K562 (cell line): Measurements from ENCODE around the gene LRFN2. TPM values are rescaled to one million over a fixed set of nuclear protein-coding genes. Genes with fewer than 3 reads are reported as not detected.

Experiments
- ATAC-seq: fragments of 200-7000 bp; cut with Tn5 transposase; 3 replicates; pipeline ENCODE4 v1.9.1; 2020; ENCODE audit warnings: moderate library complexity
- BruUV-seq: library from RNA; stranded (reverse); fragments of 400-500 nt; replicated peaks from 2 replicates; lab custom pipeline; 2021; lab: Mats Ljungman, UMichigan
- CTCF ChIA-PET: fragments of 300-600 bp; formaldehyde crosslinking; extraction: SDS; loops from one replicate; lab custom pipeline; 2021; ENCODE audit warnings: low intra/inter-chr PET ratio; lab: Yijun Ruan, JAX
- POLR2A ChIA-PET: fragments of 300-600, 350-650 bp; sonication (Branson Sonifier 250); formaldehyde crosslinking; extraction: SDS; loops from one replicate; lab custom pipeline; 2021; ENCODE audit warnings: antibody characterized with exemption, inconsistent platforms; lab: Yijun Ruan, JAX
- DNase-seq, 4 experiments: peaks; one replicate each; pipeline versions ENCODE4 v3.0.0 to v3.0.0-alpha.2; 2011 to 2018; ENCODE audit warnings: low spot score in 3 of 4, mixed read lengths in 3 of 4; ENCODE audit errors: extremely low read depth in 1 of 4
- FAIRE-seq: peaks from 2 replicates; lab custom pipeline; 2011; peaks lifted over from hg19 to GRCh38; lab: Jason Lieb, UNC
- H2AFZ ChIP-seq: 2 replicates; pipeline ENCODE4 v1.6.0; 2011; ENCODE audit warnings: low read depth, low read length, control low read depth, inconsistent platforms
- H3K27ac ChIP-seq: fragments of 200-600 bp; 3 replicates; pipeline ENCODE4 v1.8.0; 2011; ENCODE audit warnings: low read depth, mild to moderate bottlenecking, control low read depth, inconsistent platforms, low read length, moderate library complexity, mixed read lengths; ENCODE audit errors: extremely low read depth
- H3K27me3 ChIP-seq, 2 experiments: fragments of 300-600 bp in 1 of 2; 2 replicates in 1 of 2; 3 replicates in 1 of 2; pipeline versions ENCODE4 v1.6.0 to v1.8.0; 2011; ENCODE audit warnings: inconsistent platforms in 2 of 2, low read length in 2 of 2, mild to moderate bottlenecking in 1 of 2, mixed read lengths in 1 of 2, moderate library complexity in 1 of 2; ENCODE audit not compliant: control insufficient read depth in 2 of 2, insufficient read depth in 2 of 2
- H3K36me3 ChIP-seq: fragments of 300-600 bp; 3 replicates; pipeline ENCODE4 v1.8.0; 2011; ENCODE audit warnings: mild to moderate bottlenecking, low read length, inconsistent platforms; ENCODE audit not compliant: control insufficient read depth, insufficient read depth
- H3K4me1 ChIP-seq, 2 experiments: fragments of 200-600 bp in 1 of 2; replicated peaks in 1 of 2; 2 replicates in 1 of 2; 3 replicates in 1 of 2; pipeline versions ENCODE4 v1.5.1 to v1.8.0; 2011; ENCODE audit warnings: inconsistent platforms in 2 of 2, low read length in 2 of 2, mild to moderate bottlenecking in 1 of 2, mixed read lengths in 1 of 2, moderate library complexity in 1 of 2; ENCODE audit not compliant: control insufficient read depth in 2 of 2, insufficient read depth in 2 of 2
- H3K4me2 ChIP-seq: 2 replicates; pipeline ENCODE4 v1.6.1; 2011; ENCODE audit warnings: low read length, control low read depth, inconsistent platforms, mixed read lengths; ENCODE audit not compliant: insufficient read depth
- H3K4me3 ChIP-seq: fragments of 200-600 bp; sonication (generic), shearing (Covaris generic); 2 replicates; pipeline ENCODE4 v1.5.1; 2016; ENCODE audit warnings: control low read depth, inconsistent platforms
- H3K79me2 ChIP-seq: fragments of 200-600 bp; 3 replicates; pipeline ENCODE4 v1.8.0; 2011; ENCODE audit warnings: low read length, inconsistent platforms; ENCODE audit not compliant: control insufficient read depth, insufficient read depth
- H3K9ac ChIP-seq, 2 experiments: 2 replicates each; pipeline versions ENCODE4 v1.6.0 to v1.6.1; 2011; ENCODE audit warnings: low read depth in 2 of 2, low read length in 2 of 2, control low read depth in 1 of 2, inconsistent platforms in 1 of 2, mild to moderate bottlenecking in 1 of 2, mixed read lengths in 1 of 2; ENCODE audit not compliant: insufficient read depth in 1 of 2
- H3K9me1 ChIP-seq: one replicate; pipeline ENCODE4 v1.6.0; 2011; ENCODE audit warnings: inconsistent platforms, mild to moderate bottlenecking, low read length, moderate library complexity; ENCODE audit not compliant: control insufficient read depth, insufficient read depth
- H3K9me3 ChIP-seq: replicated peaks from 2 replicates; pipeline ENCODE4 v1.5.1; 2011; ENCODE audit warnings: low read depth, low read length, inconsistent platforms; ENCODE audit not compliant: control insufficient read depth, insufficient read depth
- H4K20me1 ChIP-seq: replicated peaks from 2 replicates; pipeline ENCODE4 v1.6.1; 2011; ENCODE audit warnings: low read length, inconsistent platforms, mixed read lengths; ENCODE audit not compliant: control insufficient read depth, insufficient read depth
- CBX8 ChIP-seq: fragments of 200-600 bp; sonication (generic); IDR thresholded peaks from 2 replicates; pipeline ENCODE4 v1.6.1; 2012; ENCODE audit warnings: borderline replicate concordance, mixed run types, low read depth, mild to moderate bottlenecking, moderate library complexity, mixed read lengths, low read length, control low read depth, inconsistent platforms; ENCODE audit not compliant: poor library complexity, severe bottlenecking; ENCODE audit errors: extremely low read depth
- HMGN3 ChIP-seq: IDR thresholded peaks from 2 replicates; pipeline ENCODE4 v1.6.1; 2011; ENCODE audit warnings: borderline replicate concordance, low read depth, mild to moderate bottlenecking, mixed read lengths, low read length; ENCODE audit not compliant: insufficient read length; ENCODE audit errors: extremely low read depth
- ILF3 ChIP-seq: fragments of 450-650 bp; IDR thresholded peaks from 2 replicates; pipeline ENCODE4 v1.6.1; 2018; ENCODE audit warnings: antibody characterized with exemption, mild to moderate bottlenecking, moderate library complexity, borderline replicate concordance
- MLLT1 ChIP-seq, 2 experiments: fragments of 450-650 bp; IDR thresholded peaks; 2 replicates each; pipeline ENCODE4 v1.6.1; 2016
- POLR2G ChIP-seq: fragments of 200-400 bp; formaldehyde crosslinking; IDR thresholded peaks from 2 replicates; pipeline ENCODE4 v1.6.1; 2017; ENCODE audit warnings: low read depth, mild to moderate bottlenecking, antibody characterized with exemption, low read length, moderate library complexity
- TAF7 ChIP-seq: fragments of 450-650 bp; IDR thresholded peaks from 2 replicates; pipeline ENCODE4 v1.6.1; 2016; ENCODE audit warnings: missing genetic modification characterization, missing compliant biosample characterization
- USF2 ChIP-seq: sonication (generic); formaldehyde crosslinking; IDR thresholded peaks from 2 replicates; pipeline ENCODE4 v1.5.0; 2020; ENCODE audit warnings: missing genetic modification reagents
- ZC3H8 ChIP-seq: fragments of 450-650 bp; IDR thresholded peaks from 2 replicates; pipeline ENCODE4 v1.6.1; 2017
- ZKSCAN1 ChIP-seq: fragments of 150-350 bp; IDR thresholded peaks from 2 replicates; pipeline ENCODE4 v1.6.1; 2016; ENCODE audit warnings: low read depth, low read length
- WGBS: fragments of 100-300 bp; shearing (Covaris generic); methylation state at CpG from one replicate; pipeline ENCODE4 v1.1.6; 2016; ENCODE audit warnings: low coverage, mixed read lengths; ENCODE audit not compliant: insufficient coverage; ENCODE audit errors: missing lambda C conversion rate; 5-methylcytosine and 5-hydroxymethylcytosine counted together
- in situ Hi-C: fragments of 300-500 bp; cut with MboI; formaldehyde crosslinking; loops from 4 replicates; pipeline ENCODE4 v1.15.0; 2018; ENCODE audit warnings: inconsistent platforms, mixed read lengths
- intact Hi-C: fragments of 100-400 bp; cut with micrococcal nuclease; formaldehyde crosslinking; loops from 2 replicates; pipeline ENCODE4 v1.14.2; 2022
- polyA plus RNA-seq, 8 experiments: library from polyadenylated mRNA; depleted of rRNA in 4 of 8; stranded (reverse) in 5 of 8; unstranded in 3 of 8; fragments of >200 nt; fragmentation: Nextera tagmentation in 2 of 8; fragmentation: Illumina TruSeq in 1 of 8; extraction: Ambion mirVana in 2 of 8; extraction: Trizol in 1 of 8; gene quantifications; 2 replicates each; pipeline versions ENCODE4 v1.2.1 to v1.2.3, GENCODE V29; 2011 to 2014; ENCODE audit warnings: inconsistent platforms in 1 of 8, missing spikeins in 1 of 8
- total RNA-seq, 7 experiments: library from RNA; depleted of rRNA in 6 of 7; stranded (reverse); fragments of >200 nt in 6 of 7; fragmentation: Illumina TruSeq in 2 of 7; extraction: Trizol in 2 of 7; gene quantifications; 2 replicates each; pipeline versions ENCODE4 v1.2.1 to v1.2.3, GENCODE V29; 2011 to 2021; ENCODE audit warnings: low replicate concordance in 1 of 7
- TF ChIP-seq, protein P1 (sequence below), 2 experiments: fragments of 200-800 bp in 1 of 2; sonication (Bioruptor generic) in 1 of 2; sonication (generic) in 1 of 2; formaldehyde crosslinking in 1 of 2; IDR thresholded peaks in 1 of 2; conservative IDR thresholded peaks in 1 of 2; 2 replicates each; pipeline versions ENCODE4 v1.5.0 to v1.6.1; 2016 to 2020; ENCODE audit warnings: missing compliant biosample characterization in 1 of 2, missing genetic modification characterization in 1 of 2, missing genetic modification reagents in 1 of 2

LRFN2 gene
- total and polyA plus RNA-seq, 9 of the 15 experiments (the other 6 are each of a cell fraction or from before 2014, with no cell fraction given): not detected

DNA sequence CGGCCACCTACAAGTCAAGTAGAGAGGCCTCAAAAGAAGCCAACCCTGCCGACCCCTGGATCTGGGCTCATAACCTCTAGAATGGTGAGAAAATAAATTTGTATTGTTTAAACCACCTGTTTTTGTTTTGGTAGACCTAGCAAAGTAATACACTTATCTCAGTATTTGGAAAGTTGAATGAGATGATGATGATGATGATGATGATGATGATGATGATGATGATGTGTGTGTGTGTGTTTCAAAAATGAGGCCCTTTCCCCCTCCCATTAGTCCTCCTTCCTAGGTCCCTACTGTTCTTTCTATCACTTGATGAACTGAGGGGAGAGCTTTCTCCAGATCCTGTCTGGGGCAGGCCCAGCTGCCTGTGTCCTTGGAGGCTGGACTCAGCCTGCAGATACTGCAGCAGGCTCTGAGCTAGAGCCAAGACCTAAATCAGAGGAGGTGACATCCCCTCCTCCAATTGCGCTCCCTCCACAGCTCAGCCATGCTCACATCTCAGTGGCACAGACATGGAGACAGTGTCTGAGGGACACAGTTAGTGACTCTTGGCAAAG lies 120.1 kb downstream of the LRFN2 start:
- 0% methylated on average over 3 of the region's 3 CpGs for WGBS
- intact Hi-C loops: no loop called here
- in situ Hi-C loops: no loop called here

GRCh38 chr6:40461643-40462042 lies 125.5 kb downstream of the LRFN2 start:
- CTCF ChIA-PET: no interaction called here
- Histone ChIP-seq H3K9me3 (no peaks in the 10 kb centered on the region), H3K36me3 (no peaks in the 10 kb centered on the region), H3K4me1 (no peaks in the 10 kb centered on the region), H4K20me1 (no peaks in the 10 kb centered on the region), H3K9ac (no peak overlapping the region), H3K9me1 (no peaks in the 10 kb centered on the region), H2AFZ (no peak overlapping the region), H3K4me2 (no peak overlapping the region), H3K27ac (no peak overlapping the region), H3K27me3 (no peaks in the 10 kb centered on the region), H3K79me2 (no peaks in the 10 kb centered on the region), H3K4me3 (no peak overlapping the region)
- intact Hi-C loops (no loop called here), in situ Hi-C loops (no loop called here)
- 2% methylated on average over 3 of the region's 3 CpGs for WGBS
- BruUV-seq: no TSS peak
- TF ChIP-seq MLLT1 (IDR thresholded peaks at IDR 0.05): no peak
- no peak for TF ChIP-seq CBX8
- no peak for TF ChIP-seq POLR2G
- TF ChIP-seq ILF3: no peak
- TF ChIP-seq HMGN3: no peak
- no peak for TF ChIP-seq USF2 (CRISPR knock-in tag)
- TF ChIP-seq TAF7 (tag): no peak
- TF ChIP-seq, protein P1, sequence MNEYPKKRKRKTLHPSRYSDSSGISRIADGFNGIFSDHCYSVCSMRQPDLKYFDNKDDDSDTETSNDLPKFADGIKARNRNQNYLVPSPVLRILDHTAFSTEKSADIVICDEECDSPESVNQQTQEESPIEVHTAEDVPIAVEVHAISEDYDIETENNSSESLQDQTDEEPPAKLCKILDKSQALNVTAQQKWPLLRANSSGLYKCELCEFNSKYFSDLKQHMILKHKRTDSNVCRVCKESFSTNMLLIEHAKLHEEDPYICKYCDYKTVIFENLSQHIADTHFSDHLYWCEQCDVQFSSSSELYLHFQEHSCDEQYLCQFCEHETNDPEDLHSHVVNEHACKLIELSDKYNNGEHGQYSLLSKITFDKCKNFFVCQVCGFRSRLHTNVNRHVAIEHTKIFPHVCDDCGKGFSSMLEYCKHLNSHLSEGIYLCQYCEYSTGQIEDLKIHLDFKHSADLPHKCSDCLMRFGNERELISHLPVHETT (CRISPR knock-in tag; conservative IDR thresholded peaks at IDR 0.05 in 1 of 2, IDR thresholded peaks at IDR 0.05 in 1 of 2): no peak
- no peak for TF ChIP-seq ZKSCAN1
- FAIRE-seq: no peak
- no peak for DNase-seq
- ATAC-seq: no peak
- POLR2A ChIA-PET: interaction anchor here (0.8 kb wide), 1 partner anchor 47 kb away, joined by 4 read pairs; no protein-coding TSS in a partner anchor

More for the DNA sequence above, 120.1 kb downstream of the LRFN2 start:
- Histone ChIP-seq H3K36me3 (no peaks in the 10 kb centered on the region), H3K4me2 (no peak overlapping the region), H3K4me1 (no peaks in the 10 kb centered on the region), H4K20me1 (no peaks in the 10 kb centered on the region; the same call in 1 of the 2 replicates), H3K27ac (no peak overlapping the region), H3K9me3 (no peaks in the 10 kb centered on the region), H3K9ac (no peak overlapping the region), H3K27me3 (peaks cover 0 to 7% of the 10 kb centered on the region in 2 experiments; a peak in 1 of 5 replicates), H3K9me1 (no peaks in the 10 kb centered on the region), H2AFZ (no peak overlapping the region), H3K79me2 (no peaks in the 10 kb centered on the region), H3K4me3 (no peak overlapping the region)
- TF ChIP-seq ZC3H8: no peak
- no peak for FAIRE-seq
- ChIA-PET CTCF (no interaction called here), POLR2A (interaction anchor here (0.7 kb wide), 1 partner anchor 9 kb away, joined by 4 read pairs; no protein-coding TSS in a partner anchor)
- ATAC-seq: no peak
- BruUV-seq: no TSS peak
- DNase-seq: no peak
